ENCODE results near the gene EHBP1.

The EHBP1 gene

DNA sequence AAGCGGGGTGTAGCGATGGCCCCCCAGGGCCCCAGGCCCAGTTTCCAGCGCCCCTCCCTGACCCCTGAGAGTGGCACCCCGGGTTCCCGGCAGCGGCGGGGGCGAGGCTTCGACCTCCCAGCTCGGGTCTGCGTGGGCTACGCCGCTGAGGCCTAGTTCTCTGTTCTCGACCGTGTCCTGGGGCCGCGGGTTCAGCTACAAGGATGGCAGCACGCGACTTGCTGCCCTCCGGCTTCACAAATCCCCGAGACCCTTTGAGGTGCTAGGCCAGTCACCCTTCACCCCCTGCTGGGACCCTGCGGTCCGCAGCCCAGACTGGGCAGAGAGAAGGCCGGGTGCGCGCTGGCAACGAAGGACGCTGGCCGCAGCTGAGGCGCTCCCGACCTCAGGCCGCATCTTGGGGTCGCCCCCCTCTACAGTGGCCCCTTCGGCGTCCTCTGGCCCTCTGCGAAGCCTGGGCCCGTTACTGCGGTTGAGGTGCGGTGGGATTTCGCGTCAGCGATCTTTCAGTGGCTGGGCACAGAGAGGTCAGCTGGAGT lies 346.4 kb downstream of the EHBP1 start:
- DNase-seq (ENCODE audit: low read depth in 2 of 2): no peak

DNA sequence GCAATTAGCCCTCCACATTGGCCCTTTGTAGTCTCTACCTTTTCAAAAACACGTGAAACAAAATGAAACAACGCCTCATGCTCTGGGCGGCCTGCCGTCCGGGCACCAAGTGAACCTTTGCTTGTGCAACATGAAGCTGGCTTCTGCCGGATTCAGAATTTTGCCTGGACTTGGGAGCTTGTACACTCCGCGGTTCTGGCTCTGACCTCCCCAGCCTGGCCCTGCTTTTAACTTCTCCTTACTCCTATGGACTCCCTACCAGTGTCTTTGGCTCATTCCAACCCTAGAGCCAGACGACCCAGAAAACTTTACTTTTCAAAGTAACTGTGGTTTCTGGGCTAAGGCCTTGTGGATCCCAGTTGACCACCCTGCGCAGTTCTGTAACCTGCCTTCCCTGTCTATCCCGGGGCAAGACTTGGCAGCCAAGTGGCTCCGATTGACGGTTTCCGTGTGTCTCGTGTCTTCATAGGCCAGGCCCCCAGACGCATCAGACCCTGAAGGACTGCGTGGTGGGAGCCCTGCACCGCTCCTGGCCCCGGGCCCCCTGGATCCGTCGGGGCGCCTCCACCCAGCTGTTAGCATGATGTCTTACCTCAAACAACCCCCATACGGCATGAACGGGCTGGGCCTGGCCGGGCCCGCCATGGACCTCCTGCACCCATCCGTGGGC lies 347.0 kb downstream of the EHBP1 start:
- DNase-seq (ENCODE audit: low read depth in 2 of 2): no peak

DNA sequence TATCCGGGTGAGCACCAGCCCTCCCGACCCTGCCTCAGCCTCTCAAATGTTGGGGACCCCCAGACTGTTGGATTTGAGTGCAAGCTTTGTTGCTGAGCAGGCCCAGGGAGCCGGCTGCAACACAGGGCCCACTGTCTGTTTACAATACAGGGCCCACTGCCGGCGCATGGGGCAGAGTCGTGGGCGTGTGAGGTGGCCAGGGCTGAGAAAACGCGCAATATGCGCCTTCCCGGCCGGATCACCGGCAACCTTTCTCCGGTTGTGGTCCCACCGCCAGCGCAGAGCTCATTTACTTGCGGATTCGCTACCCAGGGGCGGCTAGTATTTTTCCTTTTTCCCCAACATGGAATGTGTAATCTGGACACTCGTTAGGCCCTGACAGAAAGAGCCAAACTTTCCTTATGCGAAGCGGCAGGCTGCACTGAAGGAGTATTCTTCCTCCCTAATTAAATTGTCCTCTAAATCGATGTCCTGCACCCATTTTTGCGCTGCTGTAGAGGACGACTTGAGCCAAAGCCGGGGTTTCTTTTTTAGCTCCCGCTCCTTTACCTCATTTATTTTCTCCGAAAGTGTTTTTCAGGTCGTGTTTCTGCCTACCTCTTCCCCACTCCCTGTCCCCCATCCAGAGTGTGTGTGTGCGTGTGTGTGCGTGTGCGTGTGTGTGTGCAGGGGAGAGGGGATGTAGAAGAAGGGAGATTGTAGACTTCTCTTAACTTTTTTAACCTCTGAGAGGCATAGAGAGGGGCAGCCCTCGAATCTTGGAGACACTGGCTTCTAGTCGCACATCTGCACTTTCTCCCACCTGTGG lies 347.8 kb downstream of the EHBP1 start:
- DNase-seq (ENCODE audit: low read depth in 2 of 2): no peak

DNA sequence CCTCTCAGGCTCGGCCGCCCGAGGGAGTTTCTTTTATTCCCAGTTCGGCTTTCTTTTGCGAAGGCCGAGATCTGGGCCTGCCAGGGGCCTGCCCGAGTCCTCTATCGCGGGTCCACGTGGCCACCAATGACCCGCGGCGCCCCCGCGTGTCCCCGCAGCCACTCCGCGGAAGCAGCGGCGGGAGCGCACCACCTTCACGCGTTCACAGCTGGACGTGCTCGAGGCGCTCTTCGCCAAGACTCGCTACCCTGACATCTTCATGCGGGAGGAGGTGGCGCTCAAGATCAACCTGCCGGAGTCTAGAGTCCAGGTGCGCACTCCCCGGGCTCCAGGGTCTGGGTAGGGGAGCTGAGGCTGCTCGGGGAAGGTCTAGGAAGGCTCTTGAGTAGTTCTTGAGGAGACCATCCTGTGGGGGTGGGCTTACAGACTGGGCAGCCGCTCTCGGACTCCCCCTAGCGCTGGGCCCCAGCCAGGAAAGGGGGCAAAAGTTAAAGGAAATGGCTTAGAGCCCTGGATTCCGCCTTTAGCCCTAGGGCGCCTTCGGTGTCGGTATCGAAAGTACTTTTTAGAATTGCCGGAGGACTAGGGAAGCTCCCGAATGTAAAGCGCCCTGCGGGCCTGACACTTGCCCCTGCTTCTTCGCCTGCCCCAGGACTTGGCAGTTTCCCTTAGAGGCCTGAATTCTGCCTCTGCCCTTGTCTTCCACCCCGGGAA lies 348.5 kb downstream of the EHBP1 start:
- DNase-seq (ENCODE audit: low read depth in 2 of 2): peak in 1 of 2 experiments; percentile 27

DNA sequence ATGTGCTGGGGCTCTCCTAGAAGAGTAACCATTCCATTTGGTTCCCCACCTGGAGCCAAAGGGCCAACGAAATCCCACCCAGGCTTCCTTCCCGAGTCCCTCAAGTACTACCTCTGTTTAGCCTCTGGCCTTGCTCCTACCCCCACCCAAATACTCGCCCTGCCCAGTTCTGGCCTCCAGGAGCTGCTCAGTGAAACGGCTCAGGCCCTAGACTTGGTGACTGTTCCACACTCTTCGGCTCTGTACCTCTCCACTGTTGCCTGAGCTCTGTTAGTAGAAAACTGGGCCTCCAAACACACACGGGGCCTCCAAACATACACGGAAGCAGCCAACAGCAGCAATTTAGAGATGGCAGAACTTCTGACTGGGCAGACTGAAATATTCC lies 349.3 kb downstream of the EHBP1 start:
- DNase-seq (ENCODE audit: low read depth in 2 of 2): no peak

DNA sequence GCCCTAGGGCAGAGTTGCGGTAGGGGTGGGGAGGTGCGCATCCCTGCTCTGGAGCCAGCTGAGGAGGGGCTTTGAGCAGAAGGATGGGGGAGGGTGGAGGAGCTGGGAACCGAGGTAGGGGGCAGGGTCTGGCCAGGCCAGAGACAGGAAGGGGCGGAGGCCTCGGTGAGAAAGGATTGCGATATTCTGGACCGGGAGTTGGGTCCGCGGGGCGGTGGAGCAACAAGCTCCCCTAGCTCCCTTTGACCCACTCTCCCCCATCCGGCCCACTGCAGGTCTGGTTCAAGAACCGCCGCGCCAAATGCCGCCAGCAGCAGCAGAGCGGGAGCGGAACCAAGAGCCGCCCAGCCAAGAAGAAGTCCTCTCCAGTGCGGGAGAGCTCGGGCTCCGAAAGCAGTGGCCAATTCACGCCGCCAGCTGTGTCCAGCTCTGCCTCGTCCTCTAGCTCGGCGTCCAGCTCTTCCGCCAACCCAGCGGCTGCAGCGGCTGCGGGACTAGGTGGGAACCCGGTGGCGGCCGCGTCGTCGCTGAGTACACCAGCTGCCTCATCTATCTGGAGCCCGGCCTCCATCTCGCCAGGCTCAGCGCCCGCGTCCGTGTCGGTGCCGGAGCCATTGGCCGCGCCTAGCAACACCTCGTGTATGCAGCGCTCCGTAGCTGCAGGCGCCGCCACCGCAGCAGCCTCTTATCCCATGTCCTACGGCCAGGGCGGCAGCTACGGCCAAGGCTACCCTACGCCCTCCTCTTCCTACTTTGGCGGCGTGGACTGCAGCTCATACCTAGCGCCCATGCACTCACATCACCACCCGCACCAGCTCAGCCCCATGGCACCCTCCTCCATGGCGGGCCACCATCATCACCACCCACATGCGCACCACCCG lies 350.0 kb downstream of the EHBP1 start:
- no peak for DNase-seq (ENCODE audit: low read depth in 2 of 2)

DNA sequence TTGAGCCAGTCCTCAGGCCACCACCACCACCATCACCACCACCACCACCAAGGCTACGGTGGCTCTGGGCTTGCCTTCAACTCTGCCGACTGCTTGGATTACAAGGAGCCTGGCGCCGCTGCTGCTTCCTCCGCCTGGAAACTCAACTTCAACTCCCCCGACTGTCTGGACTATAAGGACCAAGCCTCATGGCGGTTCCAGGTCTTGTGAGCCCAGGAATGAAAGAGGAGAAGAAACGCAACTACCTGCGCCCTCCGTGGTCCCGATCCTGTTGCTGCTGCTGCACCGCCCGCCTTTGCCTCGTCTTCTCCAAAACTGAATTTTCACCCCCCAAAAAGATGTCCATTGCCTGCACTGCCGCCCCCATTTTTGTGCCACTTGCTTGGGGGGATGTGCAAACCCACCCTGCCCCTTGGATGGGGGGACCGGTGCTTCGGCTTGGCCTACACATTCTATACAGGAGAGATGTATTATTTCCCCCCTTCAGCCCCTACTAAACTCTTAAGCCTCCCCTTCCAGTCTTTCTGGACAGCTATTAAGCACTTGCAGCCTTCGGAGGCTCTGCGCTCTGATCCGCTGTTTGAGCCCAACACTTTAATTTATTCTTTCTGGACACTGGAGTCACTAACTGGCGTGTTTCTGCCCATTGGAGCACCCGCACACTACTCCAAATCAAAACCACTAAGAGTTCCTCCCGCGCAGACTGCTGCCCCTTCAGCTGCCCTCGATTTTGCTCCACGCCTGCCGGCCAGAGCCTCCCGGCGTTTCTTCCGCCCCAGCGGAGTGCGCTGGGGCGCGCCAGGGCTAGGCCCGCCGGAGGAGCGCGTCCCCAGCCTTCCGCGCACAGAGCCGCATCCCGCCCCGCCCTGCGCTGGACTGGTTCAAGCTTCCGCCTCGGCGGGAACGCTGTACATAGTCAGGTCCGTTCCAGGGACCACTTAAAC lies 350.9 kb downstream of the EHBP1 start:
- peak in 1 of 2 experiments; percentile 21 for DNase-seq (ENCODE audit: low read depth in 2 of 2)

DNA sequence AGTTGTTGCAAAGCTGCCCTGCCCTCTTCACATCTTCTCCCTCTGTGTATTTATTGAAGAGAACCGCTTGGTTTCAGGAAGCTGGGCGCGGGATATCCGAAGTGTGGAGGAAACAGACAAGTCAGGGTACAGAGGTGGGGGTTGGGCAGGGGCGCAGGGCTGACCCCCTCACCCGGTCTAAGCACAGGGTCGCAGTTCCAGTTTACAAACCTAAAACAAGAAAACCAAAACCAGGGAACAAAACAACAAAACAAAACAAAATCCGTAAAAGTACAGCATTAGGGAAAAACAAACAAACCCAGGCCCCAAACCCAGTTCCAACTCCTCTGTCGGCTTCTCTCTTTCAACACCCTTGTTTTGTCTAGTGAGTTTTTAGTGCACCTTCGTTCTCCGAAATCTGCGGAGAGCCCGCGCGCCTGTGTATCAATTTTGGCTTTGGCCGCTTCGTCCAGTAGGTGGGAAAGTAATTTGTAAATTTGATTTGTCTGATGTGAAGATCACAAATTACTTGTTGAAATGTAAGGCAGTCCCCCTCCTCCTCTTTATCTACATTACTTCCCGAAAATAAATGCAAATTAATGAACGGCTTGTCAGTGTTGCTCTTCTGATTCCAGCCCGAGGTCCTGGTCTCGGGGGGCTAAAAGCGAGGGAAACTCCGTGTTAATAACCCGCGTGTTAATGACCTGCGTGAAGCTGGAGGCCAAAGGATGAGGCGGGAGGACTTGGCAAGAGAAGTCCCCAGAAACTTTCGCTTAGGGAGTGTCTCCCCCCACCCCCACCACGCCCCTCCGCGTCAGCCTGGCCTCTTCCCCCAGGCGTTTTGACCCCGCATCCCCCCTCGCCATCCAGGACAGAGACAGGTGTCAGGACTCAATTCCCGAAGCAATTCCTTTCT lies 352.0 kb downstream of the EHBP1 start:
- peak in 1 of 2 experiments; percentile 2 for DNase-seq (ENCODE audit: low read depth in 2 of 2)

DNA sequence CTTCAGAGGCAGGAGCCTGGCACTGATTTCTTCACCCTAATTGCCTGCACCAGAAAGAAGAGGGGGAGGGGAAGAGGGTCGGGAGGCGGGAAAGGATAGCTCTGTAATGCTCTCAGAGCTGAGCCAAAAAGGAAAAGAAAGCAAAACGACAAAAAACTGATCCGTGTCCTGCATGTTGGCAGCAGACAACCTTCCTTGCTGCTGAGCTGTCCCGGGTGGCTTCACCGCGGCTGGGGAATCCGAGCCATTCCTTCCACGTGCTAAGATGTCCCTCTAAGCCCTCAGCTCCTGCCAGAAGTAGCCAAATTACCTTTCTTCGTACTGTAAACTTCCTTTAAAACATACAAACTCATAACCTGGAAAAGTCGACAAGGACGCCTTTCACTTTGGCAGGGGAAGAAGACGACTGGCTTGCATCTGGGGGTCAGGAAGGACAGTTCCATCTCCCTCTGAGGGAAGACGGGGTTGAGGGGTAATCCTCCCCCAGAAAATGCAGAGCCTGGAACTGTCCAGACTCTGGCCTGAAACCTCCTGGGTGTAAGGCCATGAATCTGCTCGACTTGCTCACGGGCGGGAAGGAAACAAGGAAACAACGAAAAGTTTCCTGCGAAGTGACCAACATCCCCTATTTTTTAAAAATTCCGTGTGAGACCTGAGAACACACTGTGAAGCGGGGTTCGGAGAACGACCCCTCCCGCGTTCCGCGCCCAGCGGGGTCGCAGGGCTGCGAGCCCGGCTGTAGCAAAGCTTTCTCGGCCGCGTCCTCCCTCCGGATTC lies 352.8 kb downstream of the EHBP1 start:
- peak in 1 of 2 experiments; percentile 1 for DNase-seq (ENCODE audit: low read depth in 2 of 2)

DNA sequence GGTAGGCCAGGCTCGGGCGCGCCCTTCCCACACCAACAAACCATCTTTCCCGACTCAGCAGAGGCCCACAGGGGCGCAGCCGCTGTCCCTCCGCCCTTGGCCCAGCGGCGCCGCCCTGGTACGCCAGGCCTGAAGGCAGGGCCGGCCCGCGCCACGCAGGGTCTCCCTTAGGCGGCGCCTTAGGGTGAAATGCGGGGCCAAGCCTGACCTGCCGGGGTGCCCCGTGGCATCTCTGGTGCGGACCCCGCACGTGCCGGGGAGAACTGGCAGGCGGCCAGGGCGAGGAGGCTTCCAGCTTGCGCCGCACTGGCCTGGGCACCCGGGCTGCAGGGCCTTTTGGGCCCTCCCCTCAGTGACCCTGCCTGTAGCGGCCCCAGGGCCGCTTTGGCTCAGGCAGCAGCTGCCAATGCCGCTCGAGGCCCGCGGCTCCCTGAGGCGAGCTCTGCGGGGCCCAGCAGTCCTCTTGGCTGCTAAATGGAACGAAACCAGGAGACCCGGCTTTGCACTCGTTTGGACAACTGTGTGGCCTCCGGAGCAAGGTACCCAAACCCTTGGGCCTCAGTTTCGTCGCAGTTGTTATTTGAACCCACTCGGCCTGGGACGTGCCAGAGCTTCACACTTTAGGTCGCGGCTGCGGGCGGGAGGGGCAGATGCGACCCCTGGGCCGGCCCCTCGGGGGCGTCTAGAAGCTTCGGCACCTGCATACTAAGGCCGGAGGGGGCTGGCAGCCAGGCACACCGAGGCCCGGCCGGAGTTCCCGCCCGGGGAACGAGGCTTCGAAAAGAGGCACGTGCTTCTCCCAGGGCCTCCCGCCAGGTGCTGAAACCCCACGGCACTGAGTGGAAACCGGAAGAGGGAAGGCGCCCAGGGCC lies 353.6 kb downstream of the EHBP1 start:
- no peak for DNase-seq (ENCODE audit: low read depth in 2 of 2)

DNA sequence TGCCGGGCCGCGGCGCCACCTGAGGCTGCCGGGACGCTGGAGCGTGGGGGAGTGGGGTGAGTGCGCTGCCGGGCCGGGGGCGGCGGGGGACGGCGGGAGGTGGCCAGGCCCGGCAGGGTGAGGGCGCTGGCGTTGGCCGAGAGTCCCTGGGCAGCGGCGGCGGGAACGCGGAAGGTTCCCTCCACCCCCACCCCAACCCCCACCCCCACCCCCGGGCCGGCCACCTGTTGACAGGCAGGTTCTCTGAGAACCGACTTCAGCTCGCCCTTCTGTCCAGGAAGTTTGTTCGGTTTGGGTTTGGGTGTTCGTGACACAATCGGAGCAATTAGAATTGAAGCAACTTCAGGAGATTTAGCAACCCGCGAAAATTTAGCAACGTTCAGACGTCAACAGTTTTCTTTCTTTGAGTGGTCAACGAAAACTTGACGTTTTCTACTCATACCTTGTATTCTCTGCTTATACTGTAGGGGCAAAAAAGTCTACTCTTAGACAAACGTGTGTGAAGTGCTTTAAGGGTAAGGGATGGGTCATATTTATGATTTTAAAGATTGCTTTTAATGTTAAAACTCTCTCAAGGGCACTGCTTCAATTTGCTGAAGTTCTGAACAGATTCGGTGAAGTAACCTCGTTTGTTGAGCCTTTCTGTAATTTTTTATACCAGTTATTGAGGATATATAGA lies 354.4 kb downstream of the EHBP1 start:
- no peak for DNase-seq (ENCODE audit: low read depth in 2 of 2)

DNA sequence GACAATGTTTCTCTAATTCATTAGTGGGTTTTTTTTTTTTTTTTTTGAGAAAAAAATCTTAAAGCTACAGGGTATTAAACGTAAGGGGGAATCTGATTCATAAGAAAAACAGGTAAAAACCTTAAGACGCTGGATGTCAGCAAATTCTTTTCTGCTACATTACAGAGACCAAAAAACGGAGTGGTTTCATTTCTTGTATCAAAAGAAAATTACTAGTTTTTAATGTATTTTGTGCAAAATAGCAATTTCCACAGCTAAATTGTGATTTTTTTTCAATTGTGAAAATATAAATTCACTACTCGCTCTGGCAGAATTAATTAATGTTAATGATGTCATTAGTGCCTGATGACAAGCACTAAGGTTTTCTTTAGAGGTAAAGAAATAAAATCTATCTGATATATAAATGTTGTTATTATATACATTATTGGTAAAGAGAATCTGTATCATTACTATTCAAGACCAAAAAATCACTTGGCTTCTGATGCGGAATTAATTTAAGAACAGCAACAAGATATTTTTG lies 355.0 kb downstream of the EHBP1 start:
- no peak for DNase-seq (ENCODE audit: low read depth in 2 of 2)

DNA sequence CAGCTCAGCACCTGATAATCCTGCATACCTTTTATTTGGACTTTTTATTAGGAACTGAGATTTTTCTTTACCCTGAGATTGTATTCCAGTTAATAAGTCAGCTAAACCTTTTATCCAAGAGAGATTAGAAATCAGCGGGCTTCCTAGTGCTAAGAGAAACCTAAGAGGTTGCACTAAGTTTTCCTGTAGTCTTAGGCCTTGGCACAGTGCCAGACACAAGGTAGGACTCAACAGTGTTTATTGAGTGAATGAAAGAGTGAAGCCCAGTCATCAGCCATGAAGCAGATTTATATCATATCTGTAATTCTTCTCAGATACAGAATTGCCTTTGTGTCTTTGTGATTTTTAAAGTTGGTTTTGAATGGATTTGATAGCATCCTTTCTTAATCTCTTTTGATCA lies 358.7 kb downstream of the EHBP1 start:
- no peak for DNase-seq (ENCODE audit: low read depth in 2 of 2)

DNA sequence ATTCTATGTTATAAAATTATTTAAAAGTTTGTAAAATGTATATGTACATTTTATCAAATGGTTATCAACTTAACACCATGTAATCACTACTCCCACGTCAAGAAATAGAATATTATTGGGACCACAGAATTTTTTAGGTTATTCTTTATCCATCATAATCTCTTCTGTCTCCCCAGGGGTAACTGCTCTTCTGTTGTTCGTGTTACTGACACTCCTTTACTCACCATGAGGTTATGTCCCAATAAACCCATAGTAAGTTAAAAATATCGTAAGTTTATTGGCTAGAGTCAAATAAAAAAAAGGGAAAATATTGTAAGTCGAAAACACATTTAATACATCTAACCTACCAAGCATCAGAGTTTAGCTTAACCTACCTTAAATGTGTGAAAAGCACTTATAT lies 359.1 kb downstream of the EHBP1 start:
- DNase-seq (ENCODE audit: low read depth in 2 of 2): no peak

DNA sequence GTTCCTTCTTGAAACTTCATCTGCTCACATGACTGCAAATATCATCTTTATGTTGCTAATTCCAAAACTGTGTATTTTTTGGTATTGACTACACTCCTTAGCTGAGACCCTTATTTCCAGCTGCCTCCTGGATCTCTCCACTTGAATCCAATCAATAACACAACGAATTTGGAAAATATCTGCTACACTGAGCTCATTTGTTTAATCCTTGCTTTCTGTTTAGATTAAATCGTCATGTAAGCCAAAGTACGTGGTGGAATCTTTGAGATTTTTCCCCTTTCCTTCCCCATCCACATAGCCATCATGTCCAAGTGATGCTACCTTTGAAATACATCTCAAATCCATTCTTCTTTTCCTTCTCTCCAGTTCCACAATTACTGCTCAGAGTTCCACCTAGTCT lies 360.8 kb downstream of the EHBP1 start:
- DNase-seq (ENCODE audit: low read depth in 2 of 2): no peak

DNA sequence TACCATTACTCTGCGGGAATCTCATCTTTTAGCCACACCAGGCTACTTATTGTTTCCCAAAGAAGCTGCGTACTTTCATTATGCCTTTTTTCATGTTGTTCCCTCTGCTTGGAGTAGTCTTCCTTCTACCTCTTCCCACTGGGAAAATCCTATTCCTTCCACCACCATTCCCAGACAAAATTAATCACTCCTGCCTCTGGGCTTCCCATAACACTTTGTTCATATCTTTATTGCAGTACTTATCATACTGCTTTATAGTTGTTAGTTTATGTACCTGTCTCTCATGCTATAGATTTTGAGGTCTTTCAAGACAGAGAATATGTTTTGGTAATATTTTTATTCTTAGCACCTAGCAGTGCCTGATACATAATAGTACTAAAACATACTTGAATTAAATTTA lies 361.3 kb downstream of the EHBP1 start:
- DNase-seq (ENCODE audit: low read depth in 2 of 2): no peak

DNA sequence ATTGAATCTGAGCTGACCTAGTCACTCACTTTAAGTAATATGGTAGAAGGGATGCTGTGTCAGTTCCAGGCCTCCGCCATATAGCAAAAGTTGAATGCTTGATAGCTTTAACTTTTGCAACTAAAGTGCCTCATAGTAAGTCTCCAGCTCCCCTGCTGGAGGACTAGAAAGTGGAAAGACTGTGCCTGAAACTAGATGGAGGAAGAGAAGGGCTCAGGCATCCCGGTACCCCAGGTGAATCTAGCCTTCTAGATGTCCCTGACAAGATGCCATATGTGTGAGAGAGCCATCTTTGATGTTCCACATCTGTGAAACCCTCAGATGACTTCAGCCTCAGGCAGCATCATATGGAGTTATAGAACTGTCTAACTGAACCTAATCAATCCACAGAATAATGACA lies 366.2 kb downstream of the EHBP1 start:
- DNase-seq (ENCODE audit: low read depth in 2 of 2): no peak

Measured in stimulated activated CD4-positive, alpha-beta T cell treated with anti-CD3 and anti-CD28 coated beads, Interleukin-12 subunit alpha, Interleukin-12 subunit beta, amount 100 ng/mL, for 24 hours (primary cell).